Measurements from ENCODE around the gene DUOXA2.
"Not testable (repeated sequence)": the region's sequence is repeated elsewhere in the genome, so short reads cannot be mapped to it uniquely, and the experiment has no call there.

Gene DUOXA2

GRCh38 chr15:45097466-45097865 is 16.7 kb upstream of the DUOXA2 start:
- no peak for DNase-seq

- no peak for DNase-seq
These were observed 14.5 kb upstream of the DUOXA2 start for GRCh38 chr15:45099549-45100165.

- no peak for DNase-seq
These were observed 13.1 kb upstream of the DUOXA2 start for GRCh38 chr15:45100884-45101625.

GRCh38 chr15:45101749-45102148 is 12.4 kb upstream of the DUOXA2 start:
- DNase-seq = no peak

- no peak for DNase-seq
These were observed 11.9 kb upstream of the DUOXA2 start for GRCh38 chr15:45102226-45102625.

- DNase-seq = not testable (repeated sequence)
These were observed 10.0 kb upstream of the DUOXA2 start for GRCh38 chr15:45104170-45104569.

- no peak for DNase-seq
These were observed 8.5 kb upstream of the DUOXA2 start for GRCh38 chr15:45105586-45105985.

GRCh38 chr15:45106002-45106790 is 7.9 kb upstream of the DUOXA2 start:
- no peak for DNase-seq

GRCh38 chr15:45107941-45108630 is 6.0 kb upstream of the DUOXA2 start:
- no peak for DNase-seq

- DNase-seq = no peak
These were observed 3.8 kb upstream of the DUOXA2 start for GRCh38 chr15:45110256-45110820.

- no peak for DNase-seq
These were observed 2.6 kb upstream of the DUOXA2 start for GRCh38 chr15:45111390-45112142.

- DNase-seq = no peak
These were observed 2.0 kb upstream of the DUOXA2 start for GRCh38 chr15:45112143-45112590.

GRCh38 chr15:45112591-45113379 is 1.3 kb upstream of the DUOXA2 start:
- no peak for DNase-seq

GRCh38 chr15:45113380-45113990 is 641 bp upstream of the DUOXA2 start:
- DNase-seq = no peak

- no peak for DNase-seq
These were observed 592 bp downstream of the DUOXA2 start for GRCh38 chr15:45114751-45115085.

GRCh38 chr15:45115312-45115820 is 1.2 kb downstream of the DUOXA2 start:
- no peak for DNase-seq

GRCh38 chr15:45116006-45116481 is 1.9 kb downstream of the DUOXA2 start:
- no peak for DNase-seq

- no peak for DNase-seq
These were observed 2.6 kb downstream of the DUOXA2 start for GRCh38 chr15:45116482-45117307.

GRCh38 chr15:45117308-45118130 is 3.4 kb downstream of the DUOXA2 start:
- no peak for DNase-seq
